ENCODE measurements around the gene KIAA1958. TPM values are rescaled to one million over a fixed set of nuclear protein-coding genes. Genes with fewer than 3 reads are reported as not detected.

KIAA1958 gene
- total RNA-seq, 2 donors from 2014 or later: 5.8 to 6.0 TPM

GRCh38 chr9:112570671-112571167 is 84.1 kb downstream of the KIAA1958 start:
- H3K36me3 ChIP-seq: peaks cover 3% of the 10 kb centered on the region
- DNase-seq (ENCODE audit: low spot score): no peak
- H3K9me3 ChIP-seq: no peaks in the 10 kb centered on the region
- no peak for ATAC-seq (ENCODE audit: insufficient number of reproducible peaks, low FRiP score, low read depth)
- TF ChIP-seq CTCF (IDR thresholded peaks at IDR 0.05): no peak
- H3K4me3 ChIP-seq: no peak overlapping the region
- H3K27ac ChIP-seq: no peak overlapping the region
- H3K4me1 ChIP-seq (ENCODE audit: control insufficient read depth in 1 of 2, low read depth in 2 of 2): no peaks in the 10 kb centered on the region
- no peaks in the 10 kb centered on the region for H3K27me3 ChIP-seq (replicated peaks; ENCODE audit: insufficient read depth)

- H3K4me3 ChIP-seq: no peak overlapping the region
- ATAC-seq (ENCODE audit: insufficient number of reproducible peaks, low FRiP score, low read depth): no peak
Observed at GRCh38 chr9:112571624-112572355, 85.2 kb downstream of the KIAA1958 start.

GRCh38 chr9:112572416-112572815 is 85.8 kb downstream of the KIAA1958 start:
- Histone ChIP-seq H3K9me3 (no peaks in the 10 kb centered on the region), H3K36me3 (peaks cover 3% of the 10 kb centered on the region), H3K4me3 (no peak overlapping the region), H3K27me3 (replicated peaks; ENCODE audit: insufficient read depth) (no peaks in the 10 kb centered on the region), H3K27ac (no peak overlapping the region), H3K4me1 (ENCODE audit: control insufficient read depth in 1 of 2, low read depth in 2 of 2) (no peaks in the 10 kb centered on the region)
- ATAC-seq (ENCODE audit: insufficient number of reproducible peaks, low FRiP score, low read depth) (no peak), DNase-seq (ENCODE audit: low spot score) (no peak)
- TF ChIP-seq CTCF (IDR thresholded peaks at IDR 0.05): no peak

More at GRCh38 chr9:112571624-112572355, 85.2 kb downstream of the KIAA1958 start:
- H3K4me1 ChIP-seq (ENCODE audit: control insufficient read depth in 1 of 2, low read depth in 2 of 2): no peaks in the 10 kb centered on the region
- no peak overlapping the region for H3K27ac ChIP-seq
- peaks cover 3% of the 10 kb centered on the region for H3K36me3 ChIP-seq
- H3K27me3 ChIP-seq (replicated peaks; ENCODE audit: insufficient read depth): no peaks in the 10 kb centered on the region
- no peak for DNase-seq (ENCODE audit: low spot score)
- H3K9me3 ChIP-seq: no peaks in the 10 kb centered on the region
- TF ChIP-seq CTCF (IDR thresholded peaks at IDR 0.05): no peak

- no peak for DNase-seq (ENCODE audit: low spot score)
- ATAC-seq (ENCODE audit: insufficient number of reproducible peaks, low FRiP score, low read depth): no peak
- Histone ChIP-seq H3K9me3 (no peaks in the 10 kb centered on the region), H3K27ac (no peak overlapping the region), H3K4me3 (no peak overlapping the region), H3K27me3 (replicated peaks; ENCODE audit: insufficient read depth) (no peaks in the 10 kb centered on the region), H3K36me3 (peaks cover 3% of the 10 kb centered on the region), H3K4me1 (ENCODE audit: control insufficient read depth in 1 of 2, low read depth in 2 of 2) (no peaks in the 10 kb centered on the region)
- TF ChIP-seq CTCF (IDR thresholded peaks at IDR 0.05): no peak
Observed at GRCh38 chr9:112574008-112574407, 87.4 kb downstream of the KIAA1958 start.

- no peak for ATAC-seq (ENCODE audit: insufficient number of reproducible peaks, low FRiP score, low read depth)
- no peaks in the 10 kb centered on the region for H3K9me3 ChIP-seq
- no peak overlapping the region for H3K27ac ChIP-seq
- no peak overlapping the region for H3K4me3 ChIP-seq
- TF ChIP-seq CTCF (IDR thresholded peaks at IDR 0.05): no peak
- no peaks in the 10 kb centered on the region for H3K4me1 ChIP-seq (ENCODE audit: control insufficient read depth in 1 of 2, low read depth in 2 of 2)
- DNase-seq (ENCODE audit: low spot score): no peak
- H3K27me3 ChIP-seq (replicated peaks; ENCODE audit: insufficient read depth): no peaks in the 10 kb centered on the region
- peaks cover 3% of the 10 kb centered on the region for H3K36me3 ChIP-seq
Observed at GRCh38 chr9:112575107-112575506, 88.5 kb downstream of the KIAA1958 start.

Measured in thoracic aorta (tissue), 2 donors.